Activated CD4-positive, alpha-beta T cell treated with anti-CD3 and anti-CD28 coated beads for 4 hours (primary cell): ENCODE data around the gene PARP1.

Source experiments
- DNase-seq, 2 donors: peaks; one replicate each; pipeline ENCODE4 v3.0.0-alpha.2; 2020

Gene PARP1

DNA sequence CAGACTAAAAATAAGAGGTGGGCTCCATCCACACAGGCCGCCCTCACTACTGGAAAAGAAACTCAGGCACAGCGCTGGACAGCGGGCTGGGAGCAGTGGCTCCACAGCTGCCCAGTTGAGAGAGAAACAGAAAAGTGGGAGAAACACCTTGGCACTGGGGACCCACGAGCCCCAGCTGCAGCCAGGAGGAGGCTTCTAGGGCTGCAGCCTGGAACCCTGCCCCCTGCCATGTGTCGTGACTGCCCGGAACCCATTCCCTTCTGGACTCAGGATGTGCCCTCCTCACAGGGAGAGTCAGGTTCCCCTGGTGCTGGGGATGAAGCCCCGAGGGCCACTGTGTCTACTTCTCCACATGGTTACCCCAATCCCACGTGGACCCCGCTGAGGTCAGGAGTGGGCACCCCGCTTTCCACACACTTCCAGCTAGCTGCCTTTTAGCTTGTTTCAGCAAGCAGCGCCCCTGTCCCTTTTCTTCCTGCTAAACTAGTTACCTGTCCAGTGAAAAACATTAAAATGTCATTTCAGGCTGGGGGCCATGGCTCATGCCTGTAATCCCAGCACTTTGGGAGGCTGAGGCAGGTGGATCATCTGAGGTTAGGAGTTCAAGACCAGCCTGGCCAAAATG, 35.9 kb downstream of the PARP1 start:
- no peak for DNase-seq

DNA sequence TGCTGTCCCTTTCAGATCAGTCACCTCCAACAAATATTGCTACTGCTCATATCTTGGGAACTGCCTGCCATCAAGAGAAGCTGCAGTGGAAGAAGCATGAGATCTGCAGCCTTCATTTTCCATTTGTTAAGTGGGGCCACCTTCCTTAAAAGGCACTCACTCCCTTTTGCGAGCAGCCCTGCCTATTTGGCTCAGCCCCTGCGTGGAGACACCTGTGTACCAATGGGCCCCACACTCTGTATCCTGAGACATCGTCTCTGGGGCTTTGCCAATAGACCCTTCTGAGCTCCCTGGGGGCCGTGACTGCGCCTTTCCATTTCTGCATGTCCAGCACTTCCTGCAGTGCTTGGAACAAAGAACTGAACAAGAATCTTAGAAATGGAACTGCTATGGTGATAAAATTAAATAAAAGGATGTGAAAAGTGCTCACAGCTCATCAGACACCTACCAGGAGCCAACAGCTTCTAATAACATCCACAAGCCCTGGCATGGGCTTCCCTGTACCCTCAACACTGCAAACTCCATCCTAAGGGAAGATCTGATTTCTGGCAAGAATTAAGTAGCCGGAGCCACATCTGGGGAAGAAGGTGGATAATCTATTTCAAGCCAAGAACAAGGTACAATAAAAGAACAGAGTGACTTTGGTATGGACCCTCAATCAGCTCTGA, 36.7 kb downstream of the PARP1 start:
- no peak for DNase-seq

DNA sequence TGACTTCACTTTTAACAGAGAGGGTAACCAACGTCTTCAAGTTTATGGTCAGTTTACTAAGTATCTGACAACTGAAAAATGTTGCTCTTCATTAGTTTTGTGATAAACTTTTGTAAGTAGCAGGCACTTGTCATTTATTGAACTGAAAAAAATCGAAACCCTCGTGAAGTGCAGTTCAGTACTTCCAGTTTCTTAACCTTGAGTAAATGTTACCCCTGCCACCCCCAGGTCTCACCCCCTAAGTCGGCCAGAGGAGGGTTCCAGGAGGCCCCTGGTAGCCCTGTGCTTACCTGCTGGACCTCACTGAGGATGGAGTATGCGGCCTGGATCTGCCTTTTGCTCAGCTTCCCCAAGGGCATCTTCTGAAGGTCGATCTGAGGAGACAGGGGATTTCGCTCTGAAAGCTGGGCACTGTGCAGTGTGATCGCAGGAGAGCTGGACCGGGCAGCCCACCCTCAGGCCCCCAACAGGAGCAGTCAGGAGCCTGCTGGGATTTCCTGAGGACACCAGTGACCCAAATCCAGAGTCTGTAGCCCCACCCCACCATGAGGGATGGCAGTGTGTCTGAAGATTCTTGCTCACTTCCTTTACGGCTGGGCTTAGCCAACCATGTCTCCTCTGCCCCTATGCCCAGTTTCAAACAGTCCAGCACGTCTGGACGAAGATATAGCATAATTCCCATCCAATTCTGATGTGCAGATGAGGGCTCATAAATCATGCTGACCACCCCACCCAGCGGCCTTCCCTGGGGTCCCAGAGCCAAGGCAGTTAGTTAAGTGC, 37.6 kb downstream of the PARP1 start:
- no peak for DNase-seq

DNA sequence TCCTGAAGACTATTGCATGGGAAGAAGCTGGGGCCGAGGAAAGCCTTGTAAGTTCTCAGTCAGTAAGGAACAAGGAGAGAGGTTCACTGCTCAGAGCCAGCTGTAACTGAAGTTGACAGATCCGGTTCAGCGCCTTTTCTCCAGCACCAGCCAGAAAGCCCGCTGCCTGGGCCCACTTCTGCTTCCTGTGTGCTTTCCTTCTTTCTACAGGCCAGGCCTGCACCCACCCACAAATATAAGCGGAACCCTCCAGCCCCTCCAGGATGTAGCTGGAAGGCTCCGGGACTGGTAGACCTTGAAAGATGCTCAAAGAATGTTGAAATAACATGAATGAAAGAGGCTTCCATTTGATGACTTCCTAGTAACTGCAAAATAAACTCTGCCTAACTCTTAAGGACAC, 38.8 kb downstream of the PARP1 start:
- DNase-seq: no peak

DNA sequence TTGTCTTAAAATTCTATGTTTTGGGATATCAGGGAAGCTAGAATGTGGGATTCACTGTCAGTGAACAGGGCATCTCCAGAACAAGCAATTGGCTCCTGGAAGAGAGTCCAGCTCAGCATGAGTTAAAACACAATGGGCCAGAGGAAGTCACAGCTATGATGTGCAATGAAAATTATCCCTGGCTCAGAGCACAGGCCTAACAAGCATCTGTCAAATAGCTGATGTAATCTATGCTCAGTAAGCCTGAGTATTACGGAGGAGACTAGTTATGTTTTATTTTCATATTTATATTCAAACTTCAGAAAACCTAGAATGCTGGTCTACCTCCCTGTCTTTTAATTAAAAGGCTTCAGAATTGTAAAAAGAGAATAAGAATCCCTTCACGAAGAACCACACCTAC, 41.6 kb downstream of the PARP1 start:
- DNase-seq: no peak

DNA sequence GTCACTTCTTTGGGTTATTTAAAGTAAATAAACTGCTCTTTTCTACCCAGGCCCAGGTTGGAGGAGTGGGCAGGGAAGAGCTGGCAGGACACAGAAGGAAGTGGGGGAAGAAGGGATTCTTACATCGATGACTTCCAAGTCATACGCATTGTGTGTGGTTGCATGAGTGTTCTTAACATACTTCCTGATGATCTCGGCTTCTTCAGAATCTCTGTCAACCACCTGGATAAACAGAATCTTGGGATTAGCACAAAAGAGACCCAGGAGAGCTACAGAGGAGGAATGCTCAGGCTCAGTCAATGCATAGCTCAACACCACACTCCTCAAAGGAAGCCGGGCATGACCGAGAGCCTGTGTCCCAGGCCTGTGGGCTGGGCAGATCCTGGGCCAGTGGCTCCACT, 42.1 kb downstream of the PARP1 start:
- no peak for DNase-seq

DNA sequence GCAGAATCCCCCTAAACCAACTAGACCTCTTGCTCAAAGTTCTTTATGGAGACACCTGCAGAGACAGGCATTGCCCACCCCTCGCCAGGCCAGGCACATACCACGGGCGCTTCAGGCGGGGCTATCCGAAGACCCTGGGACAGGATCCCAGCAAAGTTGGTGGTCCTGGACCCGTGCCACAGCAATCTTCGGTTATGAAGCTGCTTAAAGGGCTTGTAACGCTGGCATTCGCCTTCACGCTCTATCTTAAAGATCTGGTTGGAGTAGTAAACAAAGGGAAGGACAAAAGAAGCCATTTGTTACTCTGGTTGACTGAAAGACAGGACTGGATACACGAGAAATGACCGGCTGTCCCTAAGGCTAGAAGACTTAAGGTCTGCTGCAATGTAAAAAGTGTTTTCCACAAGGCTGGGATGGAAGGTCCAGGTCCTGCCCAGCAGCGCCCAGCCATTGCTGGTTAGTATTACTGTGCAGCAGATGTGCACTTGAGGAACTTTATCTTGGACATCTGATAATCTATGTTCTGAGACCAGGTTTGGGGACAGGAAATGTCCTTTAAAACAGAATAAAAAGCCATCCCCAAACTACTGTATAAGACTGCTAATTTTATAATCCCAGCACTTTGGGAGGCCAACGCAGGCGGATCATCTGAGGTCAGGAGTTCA, 42.9 kb downstream of the PARP1 start:
- DNase-seq: no peak

DNA sequence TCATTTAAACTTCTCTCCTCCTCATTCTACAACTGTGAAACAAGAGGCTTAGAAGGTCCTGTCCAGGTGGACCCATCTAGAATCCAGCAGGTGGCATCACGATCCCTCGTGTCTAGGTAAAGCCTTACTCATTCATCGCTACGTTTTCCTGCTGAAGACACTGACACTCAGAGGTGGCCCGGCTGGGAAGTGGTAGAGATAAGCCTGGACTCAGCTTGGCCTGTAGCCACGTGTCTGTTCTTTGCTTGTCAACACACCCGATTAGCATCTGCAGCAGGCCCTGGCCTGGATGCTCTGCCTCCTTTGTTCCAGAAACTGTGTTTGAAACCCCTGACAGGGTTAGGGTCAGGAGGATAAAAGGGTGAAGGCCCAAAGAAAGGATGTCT, 43.4 kb downstream of the PARP1 start:
- DNase-seq: no peak

DNA sequence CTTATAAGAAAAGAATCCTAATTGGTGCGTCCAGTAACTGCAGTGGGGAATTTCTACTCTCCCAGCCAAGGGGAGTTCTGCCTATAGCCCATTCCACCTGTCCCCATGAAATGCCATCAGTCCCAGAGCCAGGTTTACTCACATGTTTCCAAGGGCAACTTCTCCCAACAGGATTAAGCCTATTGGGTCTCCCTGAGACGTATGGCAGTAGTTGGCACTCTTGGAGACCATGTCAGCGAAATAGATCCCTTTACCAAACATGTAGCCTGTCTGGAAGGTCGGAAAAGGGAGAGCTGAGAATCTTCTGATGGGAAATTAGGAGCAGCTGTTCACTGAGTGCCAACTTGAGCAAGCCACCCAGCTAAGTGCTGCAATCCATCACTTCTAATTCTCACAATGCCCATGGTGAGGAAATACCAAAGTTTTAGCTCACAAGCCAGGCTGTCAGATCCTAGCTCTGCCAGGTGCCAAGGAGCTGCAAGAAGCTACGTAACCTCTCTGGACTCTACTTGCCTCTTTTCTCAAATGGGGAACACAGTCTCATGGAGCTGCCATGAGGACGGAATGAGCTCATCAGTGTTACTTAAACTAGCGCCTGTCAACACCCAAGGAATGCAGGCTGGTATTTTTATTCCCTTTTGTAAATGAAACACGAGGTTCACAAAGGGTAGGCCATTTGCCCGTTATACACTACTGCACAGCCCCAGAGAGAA, 43.9 kb downstream of the PARP1 start:
- no peak for DNase-seq

DNA sequence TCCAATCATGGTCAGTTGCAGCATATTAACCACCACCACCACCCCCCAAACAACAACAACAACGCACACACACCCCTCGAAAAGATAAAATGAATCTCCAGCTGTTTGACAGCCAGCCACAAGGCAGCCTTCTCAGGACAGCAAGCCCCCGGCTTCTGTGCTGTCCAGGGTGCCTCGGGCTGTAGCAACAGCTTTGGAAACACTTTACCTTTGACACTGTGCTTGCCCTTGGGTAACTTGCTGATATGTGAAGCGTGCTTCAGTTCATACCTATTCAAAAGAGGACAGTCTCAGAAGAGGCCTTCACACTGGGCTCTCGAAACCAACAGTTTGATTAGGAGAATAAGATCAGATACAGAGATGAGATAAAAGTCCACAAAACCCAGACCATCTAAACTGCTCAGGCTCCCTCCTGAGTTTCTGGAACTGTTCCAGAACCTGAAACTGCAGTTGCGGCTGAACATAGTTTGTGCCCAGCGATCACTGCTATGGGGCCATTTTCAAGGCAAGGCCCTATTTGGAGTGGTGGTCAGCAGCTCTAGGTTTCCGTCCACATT, 44.9 kb downstream of the PARP1 start:
- DNase-seq: no peak

DNA sequence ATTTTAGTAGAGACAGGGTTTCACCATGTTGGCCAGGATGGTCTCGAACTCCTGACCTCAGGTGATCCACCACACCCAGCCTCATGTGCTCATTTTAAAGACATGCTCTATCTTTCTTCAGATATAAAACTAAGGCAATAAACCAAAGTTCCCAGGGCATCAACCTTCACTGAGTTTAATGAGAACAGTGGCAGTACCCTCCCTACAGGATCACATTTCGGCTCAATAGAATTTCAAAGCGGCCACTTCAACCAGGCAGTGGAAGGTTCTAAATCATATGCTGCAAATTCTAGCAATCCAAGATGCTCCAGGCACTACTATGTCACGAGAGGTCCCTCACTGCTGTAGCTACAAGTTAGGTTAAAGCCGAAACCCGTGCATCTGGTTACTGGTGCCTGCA, 45.5 kb downstream of the PARP1 start:
- no peak for DNase-seq

DNA sequence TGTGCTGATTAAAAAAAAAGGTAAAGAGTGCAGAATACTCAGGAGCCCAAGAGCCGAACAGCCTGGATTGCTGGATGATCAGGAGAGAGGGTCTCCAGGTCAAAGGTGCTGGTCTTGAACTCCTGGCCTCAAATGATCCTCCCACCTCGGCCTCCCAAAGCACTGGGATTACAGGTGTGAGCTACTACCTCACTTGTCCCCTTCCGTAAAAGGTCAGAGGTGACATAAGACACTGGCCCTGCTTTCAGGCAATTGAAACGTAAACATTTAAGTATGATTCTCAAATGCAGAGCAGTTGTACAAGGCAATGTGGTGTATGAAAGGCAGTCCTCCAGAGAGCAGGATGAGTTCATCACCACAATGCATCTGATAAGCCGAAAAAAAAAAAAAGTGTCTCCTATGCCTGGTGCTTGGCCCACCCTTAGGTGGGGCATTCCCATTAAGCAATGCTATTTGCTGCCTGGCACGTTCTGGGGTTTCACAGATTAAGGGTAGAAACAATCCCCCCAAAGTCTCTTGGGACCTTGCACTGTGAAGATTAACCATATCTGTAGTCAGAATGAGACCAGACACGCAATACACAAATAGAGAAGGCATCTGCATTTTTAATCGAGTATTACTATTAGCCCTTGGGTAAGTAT, 47.7 kb downstream of the PARP1 start:
- no peak for DNase-seq

DNA sequence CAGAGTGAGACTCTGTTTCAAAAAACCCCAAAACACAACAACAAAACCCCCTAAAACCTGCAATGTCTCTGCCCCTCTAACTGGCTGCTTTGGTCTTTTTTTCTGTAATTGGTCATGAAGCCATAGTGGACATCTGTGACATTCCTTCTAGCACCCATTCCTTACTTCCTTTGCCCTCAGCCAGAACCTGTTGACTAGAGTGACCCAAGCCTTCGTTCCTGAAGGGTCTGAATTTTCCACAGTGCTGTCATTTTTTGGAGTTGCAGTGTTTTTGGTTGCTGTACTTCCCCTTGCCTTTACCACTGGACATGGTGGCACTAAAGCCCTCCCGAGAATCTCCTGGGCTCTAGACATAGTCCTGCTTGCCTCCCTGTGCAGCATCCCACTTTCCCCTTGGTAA, 50.5 kb downstream of the PARP1 start:
- DNase-seq: no peak

DNA sequence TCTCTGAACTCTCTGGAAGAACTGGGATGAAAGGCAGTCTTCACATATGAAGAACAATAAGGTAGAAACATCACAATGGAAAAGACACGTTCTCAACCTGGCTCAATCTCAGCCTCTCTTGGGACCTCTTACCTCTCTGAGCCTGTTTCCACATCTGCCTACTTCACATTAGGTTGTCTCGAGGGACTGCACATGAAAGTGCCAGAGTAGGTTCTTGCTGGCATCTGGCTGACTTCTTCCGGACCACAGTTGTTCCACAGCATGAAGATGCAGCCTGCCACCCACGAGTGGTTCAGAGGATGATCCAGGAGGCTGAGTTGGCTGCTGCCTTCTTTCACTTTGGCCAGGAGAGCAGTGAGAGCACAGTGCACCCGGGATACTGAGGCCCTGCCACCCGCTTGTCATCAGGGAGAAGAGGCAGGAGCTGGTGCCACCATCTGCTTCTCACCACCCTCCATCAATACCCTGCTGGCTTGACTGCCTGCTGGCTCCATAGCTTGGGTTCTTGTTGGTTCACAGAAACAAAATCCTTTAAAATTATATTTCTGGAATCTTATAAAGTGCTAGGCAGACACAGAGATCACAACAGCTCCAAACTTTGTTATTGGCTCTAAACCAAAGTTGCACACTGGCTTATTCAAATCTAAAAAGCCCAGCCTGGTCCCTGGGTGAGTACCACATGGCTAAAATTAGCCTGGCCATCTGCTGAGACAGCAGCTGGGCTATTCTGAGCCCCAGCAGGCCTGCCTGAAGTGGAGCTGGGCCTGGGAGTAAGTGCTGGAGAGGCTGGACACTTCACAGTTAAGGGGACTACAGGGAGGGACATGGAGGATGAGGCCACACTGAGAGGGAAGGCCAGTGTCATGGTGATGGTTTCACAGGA, 52.0 kb downstream of the PARP1 start:
- no peak for DNase-seq

DNA sequence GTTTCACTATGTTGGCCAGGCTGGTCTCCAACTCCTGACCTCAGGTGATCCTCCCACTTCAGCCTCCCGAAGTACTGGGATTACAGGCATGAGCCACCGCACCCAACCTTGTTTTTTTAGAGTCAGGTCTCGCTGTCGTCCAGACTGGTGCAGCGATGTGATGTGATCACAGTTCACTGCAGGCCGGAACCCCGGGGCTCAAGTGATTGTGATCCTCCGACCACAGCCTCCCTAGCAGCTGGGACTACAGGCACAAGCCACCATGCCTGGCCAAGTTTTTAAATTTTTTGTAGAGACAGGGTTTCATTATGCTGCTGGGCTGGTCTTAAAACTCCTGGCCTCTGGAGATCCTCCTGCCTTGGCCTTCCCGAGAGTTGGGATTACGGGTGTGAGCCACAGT, 52.9 kb downstream of the PARP1 start:
- no peak for DNase-seq

DNA sequence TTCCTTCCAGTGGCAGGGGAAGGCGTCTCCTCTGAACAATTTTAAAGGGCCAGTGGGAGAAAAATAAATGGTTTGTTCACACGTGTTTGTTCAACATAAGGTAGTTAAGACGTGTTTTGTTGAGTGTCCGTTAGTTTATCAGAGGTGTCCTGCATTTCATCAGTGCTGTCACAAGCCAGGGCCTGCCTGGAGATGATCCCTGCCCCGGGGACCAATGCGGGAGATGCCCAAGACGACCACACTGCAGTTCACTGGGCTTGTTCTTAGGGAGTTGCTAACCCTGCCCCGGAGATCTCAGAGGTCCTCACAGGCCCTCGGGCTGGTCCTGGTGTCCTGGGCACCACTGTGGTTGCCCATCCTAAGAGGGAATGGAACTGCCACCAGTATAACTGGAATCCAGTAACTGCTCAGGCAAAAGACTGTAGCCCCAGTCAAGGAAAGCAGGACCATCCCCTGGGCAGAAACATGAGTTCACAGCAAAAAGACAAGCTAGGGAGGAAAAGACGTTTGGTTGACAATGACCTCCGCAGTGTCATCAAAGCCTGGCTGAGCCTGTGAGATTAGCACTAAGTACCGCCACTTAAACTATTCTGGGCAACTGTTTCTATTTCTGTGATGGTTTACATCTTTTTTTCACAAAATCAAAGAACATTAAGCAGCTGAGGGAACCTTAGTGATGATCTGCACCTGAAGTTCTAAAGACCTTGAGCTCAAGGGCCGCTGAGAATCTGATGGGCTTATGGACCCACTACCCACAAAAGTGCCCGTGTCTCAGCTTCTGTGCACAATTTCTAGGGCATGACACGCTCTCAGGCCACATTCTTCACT, 54.0 kb downstream of the PARP1 start:
- DNase-seq: no peak

DNA sequence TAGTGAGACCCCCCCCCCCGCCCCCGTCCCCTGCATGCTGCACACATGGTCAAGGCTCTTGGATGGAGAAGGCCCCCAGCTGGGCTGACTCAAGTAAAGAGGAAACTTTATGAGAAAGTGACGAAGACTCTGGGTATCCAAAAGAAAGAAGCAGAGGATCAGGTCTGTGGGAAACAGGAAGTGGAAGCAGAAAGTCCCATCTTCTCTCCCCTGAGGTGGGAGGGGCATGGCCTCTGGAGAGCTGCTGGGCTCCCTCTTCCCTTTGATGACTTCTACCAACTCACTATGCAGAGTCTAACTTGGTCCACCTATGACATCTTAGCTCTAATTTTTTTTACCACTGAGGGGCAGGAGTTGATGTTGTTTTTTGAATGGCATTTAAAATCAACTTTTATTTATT, 56.2 kb downstream of the PARP1 start:
- DNase-seq: no peak

DNA sequence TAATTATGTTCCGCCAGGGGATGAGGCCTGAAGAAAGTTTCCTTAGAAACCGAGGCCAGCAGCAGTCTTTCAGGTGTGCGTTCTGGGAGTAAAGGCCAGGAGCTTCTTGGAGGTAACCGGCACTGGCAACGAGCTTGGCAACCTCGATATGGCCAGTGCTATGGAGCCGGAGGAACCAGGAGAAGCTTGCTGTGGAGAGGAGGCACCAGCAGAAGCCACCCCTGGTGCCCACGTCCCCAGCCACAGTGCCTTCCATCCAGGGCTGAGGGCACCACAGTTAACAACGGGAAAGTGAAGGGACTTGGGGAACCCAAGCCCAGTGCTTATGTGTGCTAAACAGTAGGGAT, 57.4 kb downstream of the PARP1 start:
- no peak for DNase-seq

DNA sequence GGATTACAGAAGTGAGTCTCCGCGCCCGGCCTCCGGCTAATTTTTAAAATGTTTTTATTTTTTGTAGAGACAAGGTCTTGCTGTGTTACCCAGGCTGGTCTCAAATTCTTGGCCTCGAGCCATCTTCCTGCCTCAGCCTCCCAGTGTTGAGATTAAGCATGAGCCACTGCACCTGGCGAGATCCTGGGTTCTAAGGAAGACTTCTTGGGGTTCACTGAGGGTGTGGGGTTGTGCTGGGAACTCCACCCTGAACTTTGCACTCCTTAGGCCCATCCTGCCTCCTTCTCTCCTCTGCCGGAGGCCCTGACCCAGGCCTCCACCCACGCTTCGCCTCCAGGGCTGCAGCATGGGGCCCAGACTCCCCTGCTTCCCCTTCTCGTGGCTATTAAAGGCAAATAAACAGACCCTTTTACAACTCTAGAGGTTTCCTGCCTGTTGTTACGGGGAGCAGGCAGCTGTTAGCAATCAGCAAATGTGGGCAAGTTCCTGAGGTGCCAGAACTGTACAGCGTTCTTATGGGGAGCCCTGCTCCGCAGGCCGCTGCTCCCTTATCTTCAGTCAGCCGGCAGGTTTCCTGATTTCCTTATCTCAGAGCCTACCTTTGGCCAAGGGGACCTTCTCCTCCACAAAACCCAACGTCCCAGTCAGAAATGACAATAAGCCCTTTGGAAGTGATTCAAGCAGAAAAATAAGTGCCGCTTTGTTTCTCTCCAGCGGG, 57.9 kb downstream of the PARP1 start:
- no peak for DNase-seq

DNA sequence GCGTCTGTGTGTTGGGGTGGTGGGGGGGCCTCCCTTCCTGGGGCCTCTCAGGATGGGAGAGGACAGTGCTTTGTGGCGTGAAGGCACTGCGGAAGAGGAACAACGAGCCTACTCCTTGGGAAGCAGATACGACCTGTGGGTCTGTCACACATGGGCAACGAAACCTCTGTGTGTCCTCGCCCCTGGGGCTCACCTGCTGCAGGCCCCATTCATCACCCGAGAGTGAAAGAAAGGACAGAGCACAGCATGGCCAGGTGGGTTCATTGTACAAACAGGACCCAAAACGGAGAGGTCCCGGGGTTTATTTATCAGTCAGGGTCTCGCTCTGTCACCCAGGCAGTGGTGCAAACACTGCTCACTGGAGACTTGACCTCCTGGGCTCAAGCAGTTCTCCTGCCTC, 58.8 kb downstream of the PARP1 start:
- DNase-seq: no peak
